Hindlimb muscle (tissue), 1 donor: ENCODE data around the gene ALKBH5. TPM values are rescaled to one million over a fixed set of nuclear protein-coding genes. Genes with fewer than 3 reads are reported as not detected.

Experiments used
- DNase-seq: peaks from one replicate; pipeline ENCODE4 v3.0.0-alpha.2; 2013
- polyA plus RNA-seq: library from polyadenylated mRNA; unstranded; fragments of 120-200 nt; gene quantifications from one replicate; pipeline ENCODE4 v1.2.1, GENCODE V29; 2013; ENCODE audit not compliant: insufficient read length

The ALKBH5 gene
- polyA plus RNA-seq, 1 donor = 71.1 TPM

DNA sequence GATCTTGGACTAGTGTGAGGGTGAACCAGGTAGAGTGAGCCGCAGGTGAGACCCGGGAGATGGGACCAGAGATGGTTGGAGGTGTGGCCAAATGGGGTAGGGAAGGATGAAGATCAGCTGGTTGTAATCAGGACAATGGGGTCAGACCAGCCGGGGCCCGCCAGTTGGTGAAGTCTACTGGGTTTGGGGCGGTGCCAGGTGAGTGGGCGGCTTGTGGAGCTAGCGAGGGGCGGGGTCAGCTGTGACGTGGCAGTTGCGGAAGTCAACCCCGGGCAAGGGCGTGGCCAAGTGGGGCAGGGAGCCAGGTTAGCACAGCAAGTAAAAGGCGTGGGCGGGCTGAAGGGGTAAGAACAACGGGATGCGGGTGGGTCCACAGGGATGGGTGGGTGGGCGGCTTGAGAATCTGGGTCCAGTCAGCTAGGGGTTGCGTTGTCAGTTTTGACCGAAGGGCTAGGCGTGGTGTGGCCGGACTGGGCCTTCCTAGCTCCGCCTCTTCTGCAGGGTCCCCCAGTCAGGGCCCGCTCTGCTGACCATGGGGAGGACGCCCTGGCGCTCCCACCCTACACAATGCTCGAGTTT is 25.5 kb upstream of the ALKBH5 start:
- DNase-seq = peak; percentile 69

DNA sequence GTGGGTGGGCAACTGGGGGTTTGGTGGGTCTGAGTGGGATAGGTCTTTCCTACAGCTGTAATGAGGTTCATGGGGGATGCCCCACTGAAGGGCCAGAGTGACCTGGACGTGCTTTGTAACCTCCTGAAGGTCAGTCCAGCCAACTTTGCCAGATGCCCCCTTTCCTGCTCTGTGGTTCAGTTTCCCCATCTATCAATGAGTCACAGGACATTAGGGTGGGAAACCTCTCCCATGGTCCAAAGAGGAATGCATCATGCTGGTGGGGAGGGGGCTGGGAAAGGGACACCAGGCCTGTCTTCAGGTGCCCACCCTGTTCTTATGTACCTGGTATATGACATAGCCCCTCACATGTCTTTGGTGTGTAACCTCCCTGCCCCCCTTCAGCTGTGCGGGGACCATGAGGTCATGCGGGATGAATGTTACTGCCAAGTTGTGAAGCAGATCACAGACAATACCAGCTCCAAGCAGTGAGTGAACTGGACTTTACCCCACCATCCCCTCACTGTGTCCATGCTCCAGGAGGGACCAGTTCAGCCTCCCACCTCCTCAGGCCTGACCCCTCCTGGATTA is 24.0 kb upstream of the ALKBH5 start:
- DNase-seq = no peak

DNA sequence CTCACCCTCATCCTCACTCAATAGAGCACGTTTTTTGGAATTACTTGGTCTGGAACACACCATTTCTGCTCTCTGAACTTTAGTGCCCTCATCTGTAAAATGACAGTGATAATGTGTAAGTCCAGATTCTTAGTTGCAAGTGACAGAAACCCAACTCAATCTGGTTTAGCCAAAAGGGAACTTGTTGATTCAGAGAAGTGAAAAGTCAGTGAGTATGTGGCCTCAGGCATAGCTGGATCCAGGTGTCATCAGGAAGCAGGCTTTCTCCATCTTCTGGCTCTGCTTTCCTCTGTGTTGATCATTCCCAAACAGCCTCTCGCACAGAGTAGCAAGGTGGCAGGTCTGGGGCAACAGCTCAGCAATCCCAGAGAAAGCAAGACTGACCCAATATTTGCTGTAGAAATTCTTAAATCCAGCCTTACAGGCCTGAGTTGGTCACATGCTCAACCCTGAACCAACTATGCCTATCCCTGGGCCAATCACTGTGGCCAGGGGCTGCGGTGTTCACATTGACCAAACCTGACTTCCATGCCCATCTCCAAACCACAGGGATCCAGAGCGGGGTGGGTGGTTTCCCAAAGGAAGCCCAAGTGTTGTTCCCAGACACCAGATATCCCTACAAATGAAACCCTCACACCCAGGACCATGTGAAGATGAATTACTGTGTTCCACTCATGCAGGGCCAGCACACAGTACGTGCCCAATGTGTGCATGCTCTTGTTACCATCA is 23.3 kb upstream of the ALKBH5 start:
- DNase-seq = no peak

DNA sequence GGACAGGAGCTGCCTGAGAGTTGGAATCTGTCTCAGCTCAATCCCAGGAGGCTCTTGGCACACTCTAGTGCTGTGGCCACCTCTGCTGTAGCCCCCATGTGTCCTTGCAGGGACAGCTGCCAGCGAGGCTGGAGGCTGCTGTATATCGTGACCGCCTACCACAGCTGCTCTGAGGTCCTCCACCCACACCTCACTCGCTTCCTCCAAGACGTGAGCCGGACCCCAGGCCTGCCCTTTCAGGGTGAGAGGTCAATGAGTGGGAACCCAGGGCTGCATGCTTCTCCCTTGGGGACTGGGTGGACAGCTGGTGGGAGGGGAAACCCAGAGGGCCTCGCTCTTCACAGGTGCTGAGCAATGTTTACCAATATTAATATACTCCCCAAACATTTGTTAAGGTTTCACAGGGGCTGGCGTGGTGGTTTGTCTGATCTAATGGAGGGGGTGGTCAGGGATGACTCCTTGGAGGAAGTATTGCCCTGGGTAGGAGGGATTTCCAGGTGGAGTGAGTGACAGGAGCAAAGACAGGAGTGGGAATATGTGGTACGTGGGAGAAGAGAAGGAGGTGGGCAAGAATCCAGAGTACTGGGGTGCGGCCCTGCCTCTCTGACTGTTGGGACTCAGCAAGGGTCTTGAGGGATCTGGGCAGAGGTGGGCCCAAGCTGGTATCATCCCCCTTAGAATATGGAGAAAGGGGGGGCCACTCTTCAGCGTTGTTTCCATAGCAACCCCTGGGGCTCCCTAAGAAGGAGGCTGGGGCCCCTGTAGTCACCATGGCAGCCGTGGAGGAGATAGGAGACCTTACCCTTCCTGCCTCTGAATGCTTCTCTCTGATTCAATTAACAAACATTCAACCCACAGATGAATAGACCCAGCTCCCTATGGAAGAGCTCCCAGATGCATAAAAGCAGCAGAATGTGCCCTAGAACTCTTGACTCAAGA is 22.2 kb upstream of the ALKBH5 start:
- no peak for DNase-seq

DNA sequence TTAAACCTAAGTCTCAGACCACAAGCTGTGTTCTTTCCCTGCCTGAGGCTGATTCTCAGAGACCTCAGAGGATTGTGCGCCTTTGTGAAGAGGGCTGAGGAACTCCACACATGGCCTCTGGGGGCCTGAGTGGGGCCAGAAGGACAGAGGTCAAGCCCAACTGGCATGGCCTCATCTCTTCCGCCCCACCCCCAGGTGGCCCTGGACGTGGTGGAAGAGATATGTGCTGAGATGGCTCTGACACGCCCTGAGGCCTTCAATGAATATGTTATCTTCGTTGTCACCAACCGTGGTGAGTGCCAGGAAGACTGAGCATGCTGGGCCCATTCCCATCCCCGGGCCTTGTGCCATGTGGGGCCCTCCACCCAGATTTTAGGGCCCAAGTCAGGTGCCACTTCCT is 20.1 kb upstream of the ALKBH5 start:
- DNase-seq = no peak

DNA sequence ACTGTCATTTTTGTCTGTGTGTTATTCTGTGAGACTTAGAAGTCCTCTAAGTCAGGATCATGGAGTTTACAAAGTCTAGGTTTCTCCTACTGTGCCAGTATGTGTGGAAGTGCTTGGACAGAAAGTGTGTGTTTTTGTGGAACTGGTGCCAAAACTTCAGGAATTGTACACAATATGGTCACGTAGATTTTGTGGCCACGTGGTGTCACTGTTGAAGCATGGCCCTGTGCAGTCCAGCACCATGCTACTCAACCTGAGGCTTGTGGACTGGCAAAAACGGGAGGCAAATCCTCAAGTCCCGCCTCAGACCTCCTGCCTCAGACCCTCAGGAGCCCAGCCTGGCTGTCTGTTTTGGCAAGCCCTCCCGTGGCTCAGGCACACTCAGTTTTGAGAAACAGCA is 16.7 kb upstream of the ALKBH5 start:
- DNase-seq = no peak

DNA sequence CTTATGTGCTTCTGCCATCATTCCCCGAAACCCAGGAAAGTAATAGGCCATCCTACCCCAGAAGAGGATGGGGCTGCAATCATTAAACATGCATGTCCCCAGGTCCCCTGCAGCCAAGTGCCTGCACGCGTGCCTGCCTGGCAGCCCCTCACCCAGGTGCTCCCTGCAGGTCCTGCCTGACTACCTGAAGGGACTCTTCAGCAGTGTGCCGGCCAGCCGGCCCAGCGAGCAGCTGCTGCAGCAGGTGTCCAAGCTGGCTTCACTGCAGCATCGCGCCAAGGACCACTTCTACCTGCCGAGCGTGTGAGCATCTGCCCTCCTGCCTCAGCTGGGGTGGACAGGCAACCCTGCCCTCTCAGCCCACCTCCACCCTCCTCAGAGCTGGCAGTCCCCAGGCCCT is 16.2 kb upstream of the ALKBH5 start:
- no peak for DNase-seq

DNA sequence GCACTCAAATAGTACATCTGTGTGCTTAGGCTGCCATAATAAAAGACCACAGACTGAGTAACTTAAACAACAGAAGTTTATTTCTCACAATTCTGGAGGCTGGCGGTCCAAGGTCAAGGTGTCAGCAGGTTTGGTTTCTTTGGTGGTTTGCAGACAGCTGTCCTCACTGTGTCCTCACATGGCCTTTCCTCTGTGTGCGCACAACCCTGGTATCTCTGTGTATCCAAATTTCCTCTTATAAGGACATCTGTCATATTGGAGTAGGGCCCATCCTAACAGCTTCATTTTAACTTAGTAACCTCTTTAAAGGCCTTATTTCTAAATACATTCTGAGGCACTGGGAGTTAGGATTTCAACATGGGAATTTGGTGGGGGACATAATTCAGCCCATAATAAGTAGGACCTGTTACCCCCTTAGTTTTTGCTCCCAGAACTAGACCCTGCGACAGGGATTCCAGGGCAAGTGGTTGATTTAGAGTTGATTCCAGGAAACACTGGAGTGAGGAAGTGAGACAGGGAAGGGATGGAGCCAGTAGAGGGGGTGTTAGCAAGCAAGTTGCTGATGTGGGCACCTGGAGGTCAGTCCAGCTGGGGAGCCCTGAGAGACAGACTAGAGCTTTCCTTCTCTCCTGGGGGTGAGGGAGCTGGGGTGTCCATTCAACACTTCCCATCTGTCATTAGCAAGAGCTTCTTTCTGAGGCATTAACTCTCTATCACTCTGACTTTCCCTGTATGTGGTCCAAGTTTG is 10.9 kb upstream of the ALKBH5 start:
- no peak for DNase-seq

DNA sequence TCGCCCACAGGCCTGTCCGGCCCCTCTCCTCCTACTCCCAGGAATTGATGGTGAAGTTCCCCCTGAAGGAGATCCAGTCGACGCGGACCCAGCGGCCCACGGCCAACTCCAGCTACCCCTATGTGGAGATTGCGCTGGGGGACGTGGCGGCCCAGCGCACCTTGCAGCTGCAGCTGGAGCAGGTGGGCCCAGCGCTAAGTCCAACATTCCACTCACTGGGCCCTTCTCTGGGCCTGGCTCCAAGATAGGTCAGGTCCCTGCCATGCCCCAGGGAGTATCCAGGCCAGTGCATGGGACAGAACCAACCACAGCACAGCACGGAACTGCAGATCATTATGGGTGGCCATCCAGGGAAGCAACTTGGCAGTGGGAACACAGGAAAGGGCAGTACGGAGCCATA is 9.9 kb upstream of the ALKBH5 start:
- no peak for DNase-seq

DNA sequence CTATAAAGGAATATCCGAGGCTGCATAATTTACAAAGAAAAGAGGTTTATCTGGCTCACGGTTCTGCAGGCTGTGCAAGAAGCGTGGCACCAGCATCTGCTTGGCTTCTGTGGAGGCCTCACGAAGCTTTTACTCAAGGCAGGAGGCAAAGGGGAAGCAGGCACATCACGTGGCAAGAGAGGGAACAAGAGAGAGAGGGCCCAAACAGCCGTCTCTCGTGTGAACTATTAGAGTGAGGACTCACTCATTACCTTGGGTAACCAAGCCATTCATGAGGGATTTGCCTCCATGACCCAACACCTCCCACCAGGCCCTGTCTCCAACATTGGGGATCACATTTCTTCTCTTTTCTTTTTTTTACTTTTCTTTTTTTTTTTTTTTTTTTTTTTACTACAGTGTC is 7.5 kb upstream of the ALKBH5 start:
- DNase-seq = no peak

DNA sequence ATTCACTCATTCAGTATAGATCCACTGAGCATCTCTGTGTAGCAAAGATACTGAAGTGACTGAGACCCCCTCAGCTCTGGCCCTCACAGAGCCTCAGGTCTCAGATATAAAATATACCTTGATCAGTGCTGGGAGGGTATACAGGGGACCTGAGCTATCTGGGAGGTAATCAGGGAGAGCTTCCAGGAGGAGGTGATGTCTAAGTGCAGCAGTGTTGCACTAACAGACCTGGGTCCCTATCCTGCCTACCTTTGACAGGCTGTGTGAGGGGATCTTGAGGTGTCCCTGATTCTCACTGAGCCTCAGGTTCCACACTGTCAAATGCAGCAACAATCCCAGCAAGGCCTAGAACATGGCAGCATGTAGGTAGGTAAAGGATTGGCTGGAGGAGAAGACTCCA is 6.5 kb upstream of the ALKBH5 start:
- no peak for DNase-seq

DNA sequence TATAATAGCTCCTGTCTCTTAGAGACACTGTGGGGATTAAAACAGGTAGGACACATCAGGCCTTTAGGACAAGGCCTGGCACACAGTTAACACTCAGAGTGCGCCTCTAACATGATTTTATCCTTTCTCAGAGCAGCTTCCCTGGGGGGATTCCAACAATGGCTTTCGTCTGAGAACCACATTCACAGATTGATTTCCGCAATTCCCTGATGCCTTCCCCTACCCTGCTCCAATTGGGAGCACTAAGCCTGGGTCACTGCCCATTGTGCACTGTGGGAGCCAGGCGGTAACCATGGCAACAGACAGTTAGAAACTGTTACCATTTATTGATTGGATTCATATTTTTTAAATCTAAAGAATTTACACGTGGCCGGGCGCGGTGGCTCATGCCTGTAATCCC is 5.9 kb upstream of the ALKBH5 start:
- DNase-seq = no peak

DNA sequence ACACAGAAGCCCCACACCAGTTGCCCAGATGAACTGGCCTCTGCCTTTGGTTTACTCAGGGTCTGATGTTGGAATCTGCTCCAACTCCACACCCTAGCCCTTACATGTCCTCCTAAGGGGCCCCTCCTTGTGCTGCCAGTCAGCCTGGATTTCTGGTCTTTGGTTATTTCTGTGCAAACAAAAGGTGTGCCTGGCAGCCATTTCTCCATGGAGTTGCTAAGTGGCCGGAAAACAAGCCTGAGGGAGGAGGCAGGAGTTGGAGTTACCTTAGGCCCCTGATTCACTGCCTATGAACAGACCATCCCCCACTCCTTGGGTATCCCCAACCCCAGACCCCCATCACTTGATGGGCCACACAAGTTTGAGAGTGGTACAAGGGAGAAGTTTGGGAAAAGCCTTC is 4.4 kb upstream of the ALKBH5 start:
- no peak for DNase-seq

DNA sequence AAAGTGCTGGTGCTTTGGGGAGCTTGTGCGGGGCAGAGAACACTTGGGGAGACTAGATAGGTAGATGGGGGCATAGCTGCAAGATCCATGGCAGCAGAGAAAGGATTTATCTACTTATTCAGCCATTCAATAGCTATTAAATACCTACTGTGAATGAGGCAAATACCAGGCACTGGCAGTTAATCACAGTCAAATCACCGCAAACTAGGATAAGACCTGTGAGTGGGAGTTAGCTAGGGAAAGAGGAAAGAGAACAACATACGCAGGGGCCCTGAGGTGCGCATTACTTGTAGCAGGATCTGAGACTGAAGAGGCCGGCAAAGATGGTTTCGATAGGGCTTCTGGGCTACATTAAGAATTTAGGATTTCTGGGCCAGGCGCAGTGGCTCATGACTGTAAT is 3.8 kb upstream of the ALKBH5 start:
- DNase-seq = no peak

DNA sequence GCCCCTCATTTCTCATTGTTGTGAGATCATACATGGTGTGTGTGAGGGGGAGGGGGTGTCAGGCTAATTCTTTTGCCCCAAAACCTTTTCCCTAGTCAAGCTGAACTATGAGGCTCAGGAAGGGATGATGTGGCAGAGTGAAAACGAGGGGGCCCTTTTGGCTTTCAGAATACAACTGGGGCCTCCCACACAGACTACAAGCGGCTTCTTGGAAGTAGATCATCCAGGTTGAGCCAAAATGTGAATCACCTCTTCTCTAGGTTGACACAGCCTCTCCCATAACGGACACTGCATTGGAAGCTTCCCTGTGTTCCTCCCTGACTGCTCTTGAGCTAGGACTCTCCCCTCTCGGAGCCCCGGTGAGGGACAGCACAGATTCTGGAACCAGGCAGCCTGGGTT is 2.3 kb upstream of the ALKBH5 start:
- DNase-seq = peak; percentile 43

DNA sequence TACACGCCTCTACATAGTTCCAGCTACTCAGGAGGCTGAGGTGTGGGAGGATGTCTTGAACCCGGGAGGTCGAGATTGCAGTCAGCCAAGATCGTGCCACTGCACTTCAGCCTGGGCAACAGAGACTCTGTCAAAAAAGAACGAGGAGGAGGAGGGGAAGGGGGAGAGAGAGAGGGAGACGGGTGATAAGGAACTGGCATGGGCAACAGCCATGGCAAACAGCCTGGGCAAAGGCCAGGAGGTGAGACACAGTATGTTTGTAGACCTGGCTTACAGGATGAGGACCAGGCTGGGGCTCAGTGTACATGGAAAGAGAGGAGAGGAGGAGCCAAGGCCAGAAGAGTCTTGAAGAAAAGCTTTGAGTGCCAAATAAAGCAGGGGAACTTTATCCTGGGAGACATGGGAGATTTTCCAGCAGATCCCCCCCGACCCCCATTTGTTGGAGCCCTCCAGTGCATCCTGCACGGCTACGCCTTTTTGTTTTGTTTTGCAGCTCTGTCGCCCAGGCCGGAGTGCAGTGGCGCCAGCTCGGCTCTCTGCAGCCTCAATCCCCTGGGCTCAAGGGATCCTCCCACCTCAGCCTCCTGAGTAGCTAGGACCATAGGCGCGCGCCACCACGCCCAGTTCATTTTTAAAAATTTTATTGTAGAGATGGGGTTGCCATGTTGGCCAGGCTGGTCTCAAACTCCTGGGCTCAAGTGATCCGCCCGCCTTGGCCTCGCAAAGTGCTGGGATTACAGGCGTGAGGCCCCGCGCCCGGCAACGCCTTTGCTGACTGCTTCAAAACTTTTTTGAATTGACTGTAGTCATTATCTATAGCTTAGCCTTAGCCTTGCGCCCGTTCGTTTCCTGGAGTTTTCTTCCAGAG is 1.3 kb upstream of the ALKBH5 start:
- DNase-seq = peak; percentile 52

DNA sequence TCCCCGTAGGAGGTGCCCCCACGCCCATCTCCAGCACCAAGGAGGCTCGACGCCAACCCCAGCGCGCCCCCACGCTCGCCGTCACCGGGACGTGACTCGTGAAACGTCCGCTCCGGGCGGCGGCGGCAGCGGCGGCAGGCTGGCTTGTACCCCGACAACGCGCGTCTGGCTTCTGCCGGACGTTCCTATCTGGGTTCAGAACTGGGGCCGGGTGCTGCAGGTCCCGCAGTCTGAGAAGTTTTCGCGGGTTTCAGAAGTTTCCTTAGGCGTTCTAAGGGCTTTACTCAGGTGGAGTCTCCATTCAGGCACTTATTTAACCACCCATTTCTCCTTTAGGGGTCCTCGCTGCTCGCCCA is 672 bp upstream of the ALKBH5 start:
- peak; percentile 89 for DNase-seq

DNA sequence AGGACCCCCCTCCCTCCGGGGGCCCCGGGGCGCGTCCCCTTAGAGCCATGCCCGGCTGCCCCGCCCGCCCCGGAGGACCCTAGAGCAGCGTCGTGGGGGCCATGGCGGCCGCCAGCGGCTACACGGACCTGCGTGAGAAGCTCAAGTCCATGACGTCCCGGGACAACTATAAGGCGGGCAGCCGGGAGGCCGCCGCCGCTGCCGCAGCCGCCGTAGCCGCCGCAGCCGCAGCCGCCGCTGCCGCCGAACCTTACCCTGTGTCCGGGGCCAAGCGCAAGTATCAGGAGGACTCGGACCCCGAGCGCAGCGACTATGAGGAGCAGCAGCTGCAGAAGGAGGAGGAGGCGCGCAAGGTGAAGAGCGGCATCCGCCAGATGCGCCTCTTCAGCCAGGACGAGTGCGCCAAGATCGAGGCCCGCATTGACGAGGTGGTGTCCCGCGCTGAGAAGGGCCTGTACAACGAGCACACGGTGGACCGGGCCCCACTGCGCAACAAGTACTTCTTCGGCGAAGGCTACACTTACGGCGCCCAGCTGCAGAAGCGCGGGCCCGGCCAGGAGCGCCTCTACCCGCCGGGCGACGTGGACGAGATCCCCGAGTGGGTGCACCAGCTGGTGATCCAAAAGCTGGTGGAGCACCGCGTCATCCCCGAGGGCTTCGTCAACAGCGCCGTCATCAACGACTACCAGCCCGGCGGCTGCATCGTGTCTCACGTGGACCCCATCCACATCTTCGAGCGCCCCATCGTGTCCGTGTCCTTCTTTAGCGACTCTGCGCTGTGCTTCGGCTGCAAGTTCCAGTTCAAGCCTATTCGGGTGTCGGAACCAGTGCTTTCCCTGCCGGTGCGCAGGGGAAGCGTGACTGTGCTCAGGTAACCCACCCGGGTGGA is 759 bp downstream of the ALKBH5 start:
- peak; percentile 45 for DNase-seq

DNA sequence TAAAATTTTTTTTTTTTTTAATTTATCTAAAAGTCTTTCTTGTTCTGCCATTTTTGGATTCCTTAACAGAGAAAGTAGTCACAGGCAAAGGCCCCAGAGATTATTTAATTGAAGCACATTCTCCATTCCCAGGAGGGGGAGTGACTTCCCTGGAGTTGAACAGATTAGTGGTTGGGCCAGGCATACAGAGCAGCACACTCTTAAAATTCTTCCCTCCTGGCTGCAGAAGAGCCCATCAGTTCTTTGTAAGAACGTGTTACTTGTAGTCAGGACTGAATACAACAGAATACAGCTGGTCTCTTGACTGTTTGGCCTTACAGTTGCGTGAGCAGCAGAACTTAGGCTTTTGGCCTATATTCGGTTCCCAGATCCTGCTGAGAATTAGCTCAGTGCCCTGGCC is 1.8 kb downstream of the ALKBH5 start:
- no peak for DNase-seq

DNA sequence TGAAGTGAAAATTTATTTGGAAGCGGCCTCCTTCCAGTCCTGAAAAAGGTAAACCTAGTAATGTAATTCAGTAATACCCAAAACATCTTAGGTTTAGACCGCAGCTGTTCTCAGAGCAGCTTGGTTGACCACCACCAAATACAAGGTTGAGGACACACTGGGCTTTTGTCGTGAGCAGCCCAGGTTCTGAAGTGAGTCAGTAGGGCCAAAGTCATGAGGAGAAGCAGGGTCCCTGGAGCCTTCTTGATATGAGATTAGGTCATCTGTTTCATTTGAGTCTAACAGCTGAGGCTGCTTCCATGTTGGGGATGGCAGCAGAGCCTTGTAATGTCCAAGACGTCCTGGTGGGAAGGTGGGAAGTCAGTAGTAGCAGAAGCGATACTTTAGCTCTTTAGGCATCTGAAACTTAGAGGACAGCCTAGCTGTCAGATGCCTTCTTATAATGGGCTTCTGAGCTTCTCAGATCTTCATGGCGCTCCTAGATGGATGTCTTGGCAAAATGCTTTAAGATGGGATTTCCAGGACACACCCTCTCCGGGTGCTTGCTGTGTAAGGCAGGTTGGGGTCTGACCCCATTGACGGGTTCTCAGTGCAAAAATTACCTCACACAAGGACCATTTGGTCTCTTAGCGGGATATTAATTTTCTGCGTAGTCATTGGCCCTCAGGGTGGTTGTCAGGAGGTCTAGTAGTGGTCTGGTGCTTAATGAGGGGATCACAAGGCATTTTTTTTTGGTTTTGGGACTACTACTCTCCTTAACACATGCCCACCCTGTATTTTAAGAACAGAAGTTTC is 2.4 kb downstream of the ALKBH5 start:
- DNase-seq = no peak
